ENCODE measurements around the gene VSIG10L.

DNA sequence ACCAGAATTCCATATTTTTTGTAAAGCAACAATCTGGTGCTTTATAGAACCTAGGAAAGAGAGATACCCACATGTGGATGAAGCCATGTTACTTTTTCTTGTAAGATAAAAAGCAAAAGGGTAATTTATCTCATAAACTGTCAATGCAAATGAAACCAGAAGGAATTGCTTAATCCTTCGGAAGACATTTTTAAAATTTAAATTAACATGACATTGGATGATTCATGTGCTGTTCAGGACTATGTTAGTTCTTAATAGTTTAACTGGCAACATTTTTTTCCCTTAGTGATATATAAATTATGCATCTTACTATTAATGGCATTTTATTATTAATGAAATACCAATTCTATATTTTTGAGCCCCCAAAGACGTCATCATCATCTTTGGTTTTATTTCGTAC, 56.3 kb downstream of the VSIG10L start:
- TF ChIP-seq, protein P1, sequence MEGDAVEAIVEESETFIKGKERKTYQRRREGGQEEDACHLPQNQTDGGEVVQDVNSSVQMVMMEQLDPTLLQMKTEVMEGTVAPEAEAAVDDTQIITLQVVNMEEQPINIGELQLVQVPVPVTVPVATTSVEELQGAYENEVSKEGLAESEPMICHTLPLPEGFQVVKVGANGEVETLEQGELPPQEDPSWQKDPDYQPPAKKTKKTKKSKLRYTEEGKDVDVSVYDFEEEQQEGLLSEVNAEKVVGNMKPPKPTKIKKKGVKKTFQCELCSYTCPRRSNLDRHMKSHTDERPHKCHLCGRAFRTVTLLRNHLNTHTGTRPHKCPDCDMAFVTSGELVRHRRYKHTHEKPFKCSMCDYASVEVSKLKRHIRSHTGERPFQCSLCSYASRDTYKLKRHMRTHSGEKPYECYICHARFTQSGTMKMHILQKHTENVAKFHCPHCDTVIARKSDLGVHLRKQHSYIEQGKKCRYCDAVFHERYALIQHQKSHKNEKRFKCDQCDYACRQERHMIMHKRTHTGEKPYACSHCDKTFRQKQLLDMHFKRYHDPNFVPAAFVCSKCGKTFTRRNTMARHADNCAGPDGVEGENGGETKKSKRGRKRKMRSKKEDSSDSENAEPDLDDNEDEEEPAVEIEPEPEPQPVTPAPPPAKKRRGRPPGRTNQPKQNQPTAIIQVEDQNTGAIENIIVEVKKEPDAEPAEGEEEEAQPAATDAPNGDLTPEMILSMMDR (conservative IDR thresholded peaks at IDR 0.05; ENCODE audit: low read length): no peak
- TF ChIP-seq EZH2phosphoT487 (IDR thresholded peaks at IDR 0.05; ENCODE audit: borderline replicate concordance, low read depth, low read length): no peak
